Omental fat pad (tissue), 4 donors: ENCODE results near the gene NAIF1. TPM values are rescaled to one million over a fixed set of nuclear protein-coding genes. Genes with fewer than 3 reads are reported as not detected.
"Not testable (repeated sequence)": the region's sequence is repeated elsewhere in the genome, so short reads cannot be mapped to it uniquely, and the experiment has no call there.

Source experiments
- ATAC-seq: fragments of 150-250 bp; one replicate; pipeline ENCODE4 v1.9.1; 2016; ENCODE audit warnings: mild to moderate bottlenecking, moderate library complexity; ENCODE audit not compliant: low FRiP score
- DNase-seq: peaks from one replicate; pipeline ENCODE4 v3.0.0-alpha.2; 2019; ENCODE audit warnings: low spot score
- total RNA-seq, 4 donors: library from RNA; depleted of rRNA; stranded (reverse); fragments of >200 nt; gene quantifications; one replicate each; pipeline ENCODE4 v1.1.0, GENCODE V29; 2016
- TF ChIP-seq, protein P1 (sequence below), 3 donors: fragments of 450-650 bp; IDR thresholded peaks; one replicate each; pipeline ENCODE4 v1.5.1; 2016 to 2017; ENCODE audit warnings: antibody characterized with exemption in 3 of 3, mild to moderate bottlenecking in 3 of 3, moderate library complexity in 2 of 3

NAIF1 gene
- total RNA-seq, 4 donors from 2014 or later, result 5.3 to 13.1 (median 6.7) TPM

DNA sequence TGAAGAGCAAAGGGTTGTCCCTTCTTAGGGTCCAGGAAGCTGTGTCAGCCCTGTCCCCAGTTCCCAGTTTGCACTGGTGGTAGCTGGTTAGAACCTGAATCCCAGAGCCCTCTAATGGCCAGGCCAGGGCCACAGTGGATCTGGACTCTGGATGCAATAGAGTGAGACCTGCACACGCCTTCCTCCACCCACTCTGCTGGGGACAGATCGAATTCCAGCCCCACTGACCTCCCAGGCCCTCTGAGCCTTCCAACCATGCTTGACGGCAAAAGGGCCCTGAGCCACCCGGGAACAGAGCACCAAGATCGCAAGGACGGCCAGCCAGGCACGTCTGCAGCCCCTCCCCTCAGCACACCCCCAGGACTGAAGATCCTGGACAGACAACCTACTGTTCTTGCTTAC is 23.7 kb downstream of the NAIF1 start:
- DNase-seq (no peak), ATAC-seq (no peak)
- TF ChIP-seq, protein P1, sequence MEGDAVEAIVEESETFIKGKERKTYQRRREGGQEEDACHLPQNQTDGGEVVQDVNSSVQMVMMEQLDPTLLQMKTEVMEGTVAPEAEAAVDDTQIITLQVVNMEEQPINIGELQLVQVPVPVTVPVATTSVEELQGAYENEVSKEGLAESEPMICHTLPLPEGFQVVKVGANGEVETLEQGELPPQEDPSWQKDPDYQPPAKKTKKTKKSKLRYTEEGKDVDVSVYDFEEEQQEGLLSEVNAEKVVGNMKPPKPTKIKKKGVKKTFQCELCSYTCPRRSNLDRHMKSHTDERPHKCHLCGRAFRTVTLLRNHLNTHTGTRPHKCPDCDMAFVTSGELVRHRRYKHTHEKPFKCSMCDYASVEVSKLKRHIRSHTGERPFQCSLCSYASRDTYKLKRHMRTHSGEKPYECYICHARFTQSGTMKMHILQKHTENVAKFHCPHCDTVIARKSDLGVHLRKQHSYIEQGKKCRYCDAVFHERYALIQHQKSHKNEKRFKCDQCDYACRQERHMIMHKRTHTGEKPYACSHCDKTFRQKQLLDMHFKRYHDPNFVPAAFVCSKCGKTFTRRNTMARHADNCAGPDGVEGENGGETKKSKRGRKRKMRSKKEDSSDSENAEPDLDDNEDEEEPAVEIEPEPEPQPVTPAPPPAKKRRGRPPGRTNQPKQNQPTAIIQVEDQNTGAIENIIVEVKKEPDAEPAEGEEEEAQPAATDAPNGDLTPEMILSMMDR (IDR thresholded peaks at IDR 0.05), result no peak

DNA sequence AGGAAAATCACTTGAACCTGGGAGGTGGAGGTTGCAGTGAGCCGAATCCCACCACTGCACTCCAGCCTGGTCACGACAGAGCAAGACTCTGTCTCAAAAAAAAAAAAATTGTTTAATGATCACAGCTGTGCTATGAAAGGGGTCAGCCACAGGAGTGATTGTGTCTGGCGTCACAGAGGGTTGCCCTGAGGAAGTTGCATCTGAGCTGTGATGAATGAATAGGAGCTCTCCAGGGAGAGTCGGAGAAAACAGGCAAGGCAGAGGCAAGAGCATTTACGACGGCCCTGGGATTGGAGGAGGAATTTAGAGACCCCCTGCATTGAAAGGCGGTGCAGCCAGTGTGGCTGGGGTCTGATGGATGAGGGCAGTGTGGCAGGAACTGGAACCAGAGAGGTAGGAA is 25.1 kb downstream of the NAIF1 start:
- ATAC-seq (no peak), DNase-seq (no peak)
- TF ChIP-seq, protein P1 (IDR thresholded peaks at IDR 0.05), result no peak

DNA sequence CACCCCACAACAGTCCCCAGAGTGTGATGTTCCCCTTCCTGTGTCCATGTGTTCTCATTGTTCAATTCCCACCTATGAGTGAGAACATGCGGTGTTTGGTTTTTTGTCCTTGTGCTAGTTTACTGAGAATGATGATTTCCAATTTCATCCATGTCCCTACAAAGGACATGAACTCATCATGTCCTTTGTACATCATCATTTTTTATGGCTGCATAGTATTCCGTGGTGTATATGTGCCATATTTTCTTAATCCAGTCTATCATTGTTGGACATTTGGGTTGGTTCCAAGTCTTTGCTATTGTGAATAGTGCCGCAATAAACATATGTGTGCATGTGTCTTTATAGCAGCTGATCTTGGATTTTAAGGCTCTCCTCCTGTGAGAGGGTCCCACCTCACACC is 26.3 kb downstream of the NAIF1 start:
- not testable (repeated sequence) for DNase-seq, ATAC-seq

DNA sequence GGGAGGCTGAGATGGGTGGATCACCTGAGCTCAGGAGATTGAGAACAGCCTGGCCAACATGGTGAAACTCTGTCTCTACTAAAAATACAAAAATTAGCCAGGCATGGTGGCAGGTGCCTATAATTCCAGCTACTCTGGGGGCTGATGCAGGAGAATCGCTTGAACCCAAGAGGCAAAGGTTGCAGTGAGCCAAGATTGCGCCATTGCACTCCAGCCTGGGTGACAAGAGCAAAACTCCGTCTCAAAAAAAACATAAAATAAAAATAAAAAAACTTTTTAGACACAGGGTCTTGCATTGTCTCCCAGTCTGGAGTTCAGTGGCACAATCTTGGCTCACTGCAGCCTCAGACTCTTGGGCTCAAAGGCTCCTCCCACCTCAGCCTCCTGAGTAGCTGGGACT is 30.6 kb downstream of the NAIF1 start:
- ATAC-seq, DNase-seq: not testable (repeated sequence)

DNA sequence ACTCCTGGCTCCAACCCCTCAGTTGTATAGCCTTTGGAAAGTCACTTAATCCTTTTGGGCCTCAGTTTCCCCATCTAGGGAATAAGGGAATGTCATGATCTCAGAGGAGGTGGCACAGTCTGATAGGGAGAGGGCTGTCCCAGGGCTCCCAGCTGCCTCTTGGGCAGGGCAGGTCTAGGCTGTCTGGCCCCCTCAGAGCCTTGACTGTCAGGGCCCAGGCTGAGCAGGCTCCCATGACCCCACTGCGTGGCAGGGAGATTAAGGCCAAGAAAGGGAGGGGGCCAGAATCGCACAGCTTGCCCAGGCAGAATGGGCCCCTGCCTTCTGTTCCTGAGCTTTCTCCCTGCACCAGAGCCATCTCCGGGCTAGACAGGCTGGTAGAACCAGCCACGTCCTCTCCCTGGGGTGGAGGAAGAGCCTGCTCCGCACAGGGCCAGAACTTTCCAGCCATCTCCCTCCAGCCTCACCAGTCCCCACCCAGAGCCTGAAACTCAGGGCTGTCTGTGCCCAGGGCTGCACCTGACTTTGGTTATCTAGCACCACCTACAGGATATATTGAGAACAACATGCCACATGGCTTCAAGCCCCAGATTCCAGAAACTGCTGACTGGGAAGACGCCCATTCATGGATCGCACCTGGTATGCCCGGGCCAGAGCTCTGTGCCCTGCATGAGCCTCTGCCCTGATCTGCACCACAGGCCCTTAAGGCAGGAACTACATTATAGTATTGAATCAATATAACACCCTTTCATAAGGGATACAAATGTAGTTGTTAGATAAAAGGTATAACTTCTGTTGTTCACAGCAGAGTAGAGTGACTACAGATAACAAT is 32.1 kb downstream of the NAIF1 start:
- no peak for DNase-seq
- TF ChIP-seq, protein P1 (IDR thresholded peaks at IDR 0.05), result peak in 2 of 3 donors; percentile 54 to 81
- ATAC-seq, result peak; percentile 94

DNA sequence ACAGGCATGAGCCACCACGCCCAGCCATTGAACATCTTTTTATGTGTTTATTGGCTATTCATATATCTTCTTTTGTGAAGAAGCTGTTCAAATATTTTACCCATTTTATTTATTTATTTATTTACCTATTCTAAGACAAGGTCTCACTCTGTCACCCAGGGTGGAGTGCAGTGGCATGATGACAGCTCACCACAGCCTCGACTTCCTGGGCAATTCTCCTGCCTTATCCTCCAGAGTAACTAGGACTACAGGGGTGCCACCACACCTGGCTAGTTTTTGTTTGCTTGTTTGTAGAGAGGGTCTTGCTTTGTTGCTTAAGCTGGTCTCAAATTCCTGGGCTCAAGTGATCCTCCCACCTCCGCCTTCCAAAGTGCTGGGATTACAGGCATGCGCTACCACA is 33.5 kb downstream of the NAIF1 start:
- DNase-seq (no peak), ATAC-seq (no peak)
- TF ChIP-seq, protein P1 (IDR thresholded peaks at IDR 0.05), result no peak

DNA sequence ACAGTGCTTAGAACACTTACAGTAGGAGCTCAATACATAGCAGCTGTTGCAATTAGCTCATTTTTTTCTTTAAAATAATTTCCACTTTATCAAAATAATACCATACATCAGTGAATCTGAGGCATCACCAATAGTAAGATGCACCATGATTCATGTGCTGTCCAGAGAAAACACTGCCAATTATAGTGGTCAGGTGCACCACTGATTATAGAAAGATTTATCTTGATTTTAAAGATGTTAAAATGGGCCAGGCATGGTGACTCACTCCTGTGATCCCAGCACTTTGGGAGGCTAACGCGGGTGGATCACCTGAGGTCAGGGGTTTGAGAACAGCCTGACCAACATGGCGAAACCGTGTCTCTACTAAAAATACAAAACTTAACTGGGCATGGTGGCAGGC is 39.4 kb downstream of the NAIF1 start:
- TF ChIP-seq, protein P1 (IDR thresholded peaks at IDR 0.05), result no peak
- no peak for DNase-seq
- no peak for ATAC-seq

DNA sequence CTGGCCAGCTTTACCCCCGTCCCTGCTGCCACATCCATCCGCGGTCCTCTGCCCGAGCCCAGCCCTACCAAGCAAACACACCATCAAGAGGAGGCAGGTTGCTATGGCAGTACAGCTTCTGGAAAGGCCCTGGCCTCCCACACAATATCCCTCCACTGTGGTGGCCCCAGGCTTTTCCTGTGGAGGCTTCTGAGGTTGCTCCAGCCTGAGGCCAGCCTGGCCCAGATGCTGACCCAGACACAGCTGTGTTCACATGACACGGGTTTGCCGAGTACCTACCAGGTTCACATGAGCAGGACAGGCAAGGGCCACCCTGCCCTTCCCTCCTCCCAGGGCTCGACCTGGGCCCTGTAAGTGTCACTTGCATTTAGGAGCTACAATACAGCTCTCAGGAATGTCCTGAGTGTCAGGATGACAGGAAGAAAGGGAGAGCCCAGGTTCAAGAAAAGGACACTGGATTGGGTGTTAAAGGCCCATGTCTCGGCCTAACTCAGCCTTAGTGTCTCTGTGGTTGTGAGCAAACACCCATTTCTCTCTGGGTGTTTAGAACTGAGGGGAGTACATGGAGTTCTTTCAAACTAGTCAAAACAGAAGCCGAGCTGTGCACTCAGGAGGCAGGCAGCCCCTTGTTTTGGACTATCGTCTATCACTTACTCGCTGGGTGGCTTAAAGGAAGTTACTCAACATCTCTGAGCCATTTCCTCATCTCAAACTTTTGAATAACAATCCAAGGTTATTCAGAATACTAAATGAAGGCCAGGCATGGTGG is 40.2 kb downstream of the NAIF1 start:
- no peak for ATAC-seq
- TF ChIP-seq, protein P1 (IDR thresholded peaks at IDR 0.05), result no peak
- DNase-seq, result no peak
